ENCODE data around the gene COX6B1.
"Not testable (repeated sequence)": the region's sequence is repeated elsewhere in the genome, so short reads cannot be mapped to it uniquely, and the experiment has no call there.

The COX6B1 gene

DNA sequence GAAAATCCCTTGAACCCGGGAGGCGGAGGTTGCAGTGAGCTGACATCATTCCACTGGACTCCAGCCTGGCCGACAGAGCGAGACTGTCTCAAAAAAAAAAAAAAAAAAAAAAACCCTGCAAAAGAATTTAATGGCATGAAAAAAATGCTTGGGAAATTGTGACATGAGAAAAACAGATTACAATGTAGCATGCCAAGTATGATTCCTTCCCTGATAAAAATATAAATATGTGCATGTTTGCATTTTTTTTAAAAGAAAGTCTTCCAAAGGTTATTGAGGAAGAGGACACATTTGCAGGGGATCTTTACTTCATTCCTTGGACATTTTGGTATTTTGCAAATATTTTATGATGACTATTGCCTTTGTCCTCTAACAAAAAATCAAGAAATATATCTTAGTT is 41.7 kb downstream of the COX6B1 start:
- Histone ChIP-seq H3K27ac (ENCODE audit: low read depth, low read length) (no peak overlapping the region), H3K9me3 (ENCODE audit: control insufficient read depth in 1 of 2, low read length in 2 of 2) (no peaks in the 10 kb centered on the region), H3K27me3 (ENCODE audit: control insufficient read depth in 1 of 2, insufficient read depth in 2 of 2, low read length in 2 of 2) (peaks cover 0 to 2% of the 10 kb centered on the region in 2 donors), H3K4me1 (ENCODE audit: control insufficient read depth in 1 of 2, insufficient read depth in 2 of 2, low read length in 2 of 2) (no peaks in the 10 kb centered on the region), H3K36me3 (ENCODE audit: control insufficient read depth in 1 of 2, insufficient read depth in 2 of 2, low read length in 2 of 2) (no peaks in the 10 kb centered on the region), H3K4me3 (ENCODE audit: low read depth in 1 of 2, low read length in 2 of 2) (no peak overlapping the region), H3K9ac (ENCODE audit: low read depth in 1 of 2, low read length in 2 of 2) (no peak overlapping the region)

DNA sequence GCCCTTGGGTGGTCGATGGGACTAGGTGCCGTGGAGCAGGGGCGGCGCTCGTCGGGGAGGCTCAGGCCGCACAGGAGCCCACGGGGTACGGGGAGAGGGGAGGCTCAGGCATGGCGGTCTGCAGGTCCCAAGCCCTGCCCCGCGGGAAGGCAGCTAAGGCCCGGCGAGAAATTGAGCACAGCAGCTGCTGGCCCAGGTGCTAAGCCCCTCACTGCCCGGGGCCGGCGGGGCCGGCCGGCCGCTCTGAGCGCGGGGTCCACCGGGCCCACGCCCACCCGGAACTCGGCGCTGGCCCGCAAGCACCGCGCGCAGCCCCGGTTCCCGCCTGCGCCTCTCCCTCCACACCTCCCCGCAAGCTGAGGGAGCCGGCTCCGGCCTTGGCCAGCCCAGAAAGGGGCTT is 43.0 kb downstream of the COX6B1 start:
- H3K27me3 ChIP-seq (ENCODE audit: control insufficient read depth in 1 of 2, insufficient read depth in 2 of 2, low read length in 2 of 2); H3K4me3 ChIP-seq (ENCODE audit: low read depth in 1 of 2, low read length in 2 of 2); H3K4me1 ChIP-seq (ENCODE audit: control insufficient read depth in 1 of 2, insufficient read depth in 2 of 2, low read length in 2 of 2); H3K27ac ChIP-seq (ENCODE audit: low read depth, low read length); H3K36me3 ChIP-seq (ENCODE audit: control insufficient read depth in 1 of 2, insufficient read depth in 2 of 2, low read length in 2 of 2); H3K9ac ChIP-seq (ENCODE audit: low read depth in 1 of 2, low read length in 2 of 2); H3K9me3 ChIP-seq (ENCODE audit: control insufficient read depth in 1 of 2, low read length in 2 of 2): not testable (repeated sequence)

DNA sequence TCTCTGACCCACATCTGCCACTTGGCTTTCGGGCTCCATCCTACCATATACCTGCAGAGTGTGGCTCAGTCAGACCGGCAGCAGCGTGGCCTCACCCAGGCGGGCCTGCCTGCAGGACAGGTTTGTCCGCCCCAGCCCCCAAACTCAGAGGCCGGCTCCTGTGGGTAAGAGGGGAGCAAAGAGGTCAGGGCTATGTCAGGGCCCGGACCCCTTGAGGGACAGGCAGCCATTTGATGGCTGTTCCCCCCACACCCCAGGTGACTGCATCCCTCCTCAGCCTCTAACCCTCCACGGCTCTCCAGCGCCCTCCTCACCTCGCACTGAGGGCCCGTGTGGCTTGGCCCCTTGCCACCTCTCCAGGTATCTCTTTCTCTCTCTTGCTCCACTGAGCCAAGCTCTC is 43.9 kb downstream of the COX6B1 start:
- Histone ChIP-seq H3K9ac (ENCODE audit: low read depth in 1 of 2, low read length in 2 of 2) (no peak overlapping the region), H3K27me3 (ENCODE audit: control insufficient read depth in 1 of 2, insufficient read depth in 2 of 2, low read length in 2 of 2) (peaks cover 0 to 2% of the 10 kb centered on the region in 2 donors), H3K36me3 (ENCODE audit: control insufficient read depth in 1 of 2, insufficient read depth in 2 of 2, low read length in 2 of 2) (no peaks in the 10 kb centered on the region), H3K4me1 (ENCODE audit: control insufficient read depth in 1 of 2, insufficient read depth in 2 of 2, low read length in 2 of 2) (no peaks in the 10 kb centered on the region), H3K4me3 (ENCODE audit: low read depth in 1 of 2, low read length in 2 of 2) (no peak overlapping the region), H3K9me3 (ENCODE audit: control insufficient read depth in 1 of 2, low read length in 2 of 2) (no peaks in the 10 kb centered on the region), H3K27ac (ENCODE audit: low read depth, low read length) (no peak overlapping the region)

DNA sequence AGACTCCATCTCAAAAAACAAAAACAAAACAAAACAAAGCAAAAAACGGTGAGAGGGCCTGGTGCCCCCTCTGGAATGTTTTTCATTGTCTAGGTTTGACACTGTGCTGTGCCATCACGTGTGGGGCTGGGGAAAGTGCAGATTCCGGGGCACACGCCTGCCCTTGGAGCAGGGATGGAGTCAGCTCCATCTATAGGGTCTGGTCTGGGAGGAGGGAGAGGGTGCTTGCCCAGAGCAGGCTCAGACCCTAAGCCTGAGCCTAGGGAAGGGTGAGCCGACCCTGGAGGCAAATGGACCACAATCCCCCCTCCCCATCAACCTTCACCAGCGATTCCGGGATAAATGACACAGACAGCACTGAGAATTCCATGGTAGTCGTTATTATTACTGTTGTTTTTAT is 45.3 kb downstream of the COX6B1 start:
- Histone ChIP-seq H3K36me3 (ENCODE audit: control insufficient read depth in 1 of 2, insufficient read depth in 2 of 2, low read length in 2 of 2) (no peaks in the 10 kb centered on the region), H3K27ac (ENCODE audit: low read depth, low read length) (no peak overlapping the region), H3K4me1 (ENCODE audit: control insufficient read depth in 1 of 2, insufficient read depth in 2 of 2, low read length in 2 of 2) (no peaks in the 10 kb centered on the region), H3K4me3 (ENCODE audit: low read depth in 1 of 2, low read length in 2 of 2) (no peak overlapping the region), H3K9ac (ENCODE audit: low read depth in 1 of 2, low read length in 2 of 2) (no peak overlapping the region), H3K27me3 (ENCODE audit: control insufficient read depth in 1 of 2, insufficient read depth in 2 of 2, low read length in 2 of 2) (peaks cover 0 to 2% of the 10 kb centered on the region in 2 donors), H3K9me3 (ENCODE audit: control insufficient read depth in 1 of 2, low read length in 2 of 2) (no peaks in the 10 kb centered on the region)

DNA sequence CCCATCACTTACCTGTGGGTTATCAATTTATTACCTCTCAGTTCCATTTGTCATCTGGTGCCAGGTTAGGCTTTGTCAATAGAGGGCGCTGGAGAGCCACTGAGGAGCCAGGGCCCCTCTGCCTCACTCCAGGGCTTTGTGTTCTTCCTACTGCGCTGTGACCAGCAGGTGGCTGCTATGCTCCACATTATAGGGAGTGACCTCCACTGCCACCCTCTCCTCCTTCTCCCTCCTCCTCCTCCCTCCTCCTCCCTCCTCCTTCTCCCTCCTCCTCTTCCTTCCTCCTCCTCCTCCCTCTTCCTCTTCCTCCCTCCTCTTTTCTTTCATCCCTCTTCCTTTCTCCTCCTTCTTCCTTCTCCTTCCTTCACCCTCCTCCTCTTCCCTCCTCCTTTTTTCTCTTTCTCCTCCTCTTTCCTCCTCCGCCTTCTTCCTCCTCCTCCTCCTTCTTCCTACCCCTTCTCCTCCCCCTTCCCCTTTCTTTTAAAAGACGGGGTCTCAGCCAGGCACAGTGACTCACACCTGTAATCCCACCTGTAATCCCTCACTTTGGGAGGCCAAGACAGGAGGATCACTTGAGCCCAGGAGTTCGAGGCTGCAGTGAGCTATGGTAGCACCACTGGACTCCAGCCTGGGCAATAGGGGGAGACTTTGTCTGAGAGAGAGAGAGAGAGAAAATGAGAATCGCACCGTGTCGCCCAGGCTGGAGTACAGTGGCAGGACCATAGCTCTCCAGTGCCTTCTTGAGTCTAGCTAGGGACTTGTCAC is 45.9 kb downstream of the COX6B1 start:
- no peaks in the 10 kb centered on the region for H3K9me3 ChIP-seq (ENCODE audit: control insufficient read depth in 1 of 2, low read length in 2 of 2)
- H3K27me3 ChIP-seq (ENCODE audit: control insufficient read depth in 1 of 2, insufficient read depth in 2 of 2, low read length in 2 of 2) = peaks cover 0 to 2% of the 10 kb centered on the region in 2 donors
- H3K4me3 ChIP-seq (ENCODE audit: low read depth in 1 of 2, low read length in 2 of 2) = no peak overlapping the region
- no peak overlapping the region for H3K27ac ChIP-seq (ENCODE audit: low read depth, low read length)
- H3K9ac ChIP-seq (ENCODE audit: low read depth in 1 of 2, low read length in 2 of 2) = no peak overlapping the region
- no peaks in the 10 kb centered on the region for H3K4me1 ChIP-seq (ENCODE audit: control insufficient read depth in 1 of 2, insufficient read depth in 2 of 2, low read length in 2 of 2)
- H3K36me3 ChIP-seq (ENCODE audit: control insufficient read depth in 1 of 2, insufficient read depth in 2 of 2, low read length in 2 of 2) = no peaks in the 10 kb centered on the region

DNA sequence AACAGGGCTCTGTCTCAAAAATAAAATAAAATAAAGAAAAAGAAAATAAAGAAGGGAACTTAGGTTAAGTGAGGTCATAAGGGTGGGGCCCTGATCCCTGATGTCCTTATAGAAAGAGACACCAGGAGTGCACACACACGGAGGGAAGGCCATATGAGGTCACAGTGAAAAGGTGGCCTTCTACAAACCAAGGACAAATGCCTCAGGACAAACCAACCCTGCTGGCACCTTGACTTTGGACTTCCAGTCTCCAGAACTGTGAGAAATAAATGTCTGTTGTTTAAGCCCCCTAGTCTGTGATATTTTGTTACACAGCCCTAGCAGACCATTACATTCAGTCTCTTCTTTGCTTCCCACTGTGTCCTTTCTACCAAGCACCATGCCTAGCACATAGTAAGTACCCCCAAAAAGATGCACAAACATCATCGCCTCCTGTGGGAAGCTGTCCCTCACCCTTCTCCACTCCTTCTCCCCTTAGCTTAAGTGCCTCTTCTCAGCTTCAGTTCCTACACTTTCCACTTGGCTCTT is 47.8 kb downstream of the COX6B1 start:
- H3K27me3 ChIP-seq (ENCODE audit: control insufficient read depth in 1 of 2, insufficient read depth in 2 of 2, low read length in 2 of 2) = no peaks in the 10 kb centered on the region
- H3K27ac ChIP-seq (ENCODE audit: low read depth, low read length) = no peak overlapping the region
- no peaks in the 10 kb centered on the region for H3K4me1 ChIP-seq (ENCODE audit: control insufficient read depth in 1 of 2, insufficient read depth in 2 of 2, low read length in 2 of 2)
- no peak overlapping the region for H3K4me3 ChIP-seq (ENCODE audit: low read depth in 1 of 2, low read length in 2 of 2)
- H3K36me3 ChIP-seq (ENCODE audit: control insufficient read depth in 1 of 2, insufficient read depth in 2 of 2, low read length in 2 of 2) = no peaks in the 10 kb centered on the region
- H3K9me3 ChIP-seq (ENCODE audit: control insufficient read depth in 1 of 2, low read length in 2 of 2) = no peaks in the 10 kb centered on the region
- H3K9ac ChIP-seq (ENCODE audit: low read depth in 1 of 2, low read length in 2 of 2) = no peak overlapping the region

DNA sequence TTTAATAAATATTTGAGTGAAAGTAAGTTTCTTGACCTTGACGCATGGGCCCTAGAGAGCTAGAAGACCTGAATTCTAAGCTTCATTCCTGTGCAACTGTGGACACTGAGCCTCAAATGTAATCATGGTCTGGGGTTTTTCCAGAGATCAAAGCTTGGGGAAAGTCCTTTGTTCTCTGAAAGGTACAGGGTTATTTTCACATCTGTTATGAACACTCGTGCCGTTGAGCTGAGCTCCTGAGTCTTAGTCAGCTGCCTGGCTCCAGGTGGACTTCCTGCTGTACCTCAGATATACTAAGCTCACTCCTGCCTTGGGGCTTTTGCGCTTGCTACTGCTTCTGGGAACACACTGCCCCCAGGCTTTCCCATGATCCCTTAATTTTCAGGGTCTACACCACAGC is 48.7 kb downstream of the COX6B1 start:
- no peak overlapping the region for H3K27ac ChIP-seq (ENCODE audit: low read depth, low read length)
- H3K9ac ChIP-seq (ENCODE audit: low read depth in 1 of 2, low read length in 2 of 2) = no peak overlapping the region
- H3K9me3 ChIP-seq (ENCODE audit: control insufficient read depth in 1 of 2, low read length in 2 of 2) = no peaks in the 10 kb centered on the region
- H3K27me3 ChIP-seq (ENCODE audit: control insufficient read depth in 1 of 2, insufficient read depth in 2 of 2, low read length in 2 of 2) = no peaks in the 10 kb centered on the region
- no peak overlapping the region for H3K4me3 ChIP-seq (ENCODE audit: low read depth in 1 of 2, low read length in 2 of 2)
- no peaks in the 10 kb centered on the region for H3K36me3 ChIP-seq (ENCODE audit: control insufficient read depth in 1 of 2, insufficient read depth in 2 of 2, low read length in 2 of 2)
- peaks cover 0 to 3% of the 10 kb centered on the region in 2 donors for H3K4me1 ChIP-seq (ENCODE audit: control insufficient read depth in 1 of 2, insufficient read depth in 2 of 2, low read length in 2 of 2)

DNA sequence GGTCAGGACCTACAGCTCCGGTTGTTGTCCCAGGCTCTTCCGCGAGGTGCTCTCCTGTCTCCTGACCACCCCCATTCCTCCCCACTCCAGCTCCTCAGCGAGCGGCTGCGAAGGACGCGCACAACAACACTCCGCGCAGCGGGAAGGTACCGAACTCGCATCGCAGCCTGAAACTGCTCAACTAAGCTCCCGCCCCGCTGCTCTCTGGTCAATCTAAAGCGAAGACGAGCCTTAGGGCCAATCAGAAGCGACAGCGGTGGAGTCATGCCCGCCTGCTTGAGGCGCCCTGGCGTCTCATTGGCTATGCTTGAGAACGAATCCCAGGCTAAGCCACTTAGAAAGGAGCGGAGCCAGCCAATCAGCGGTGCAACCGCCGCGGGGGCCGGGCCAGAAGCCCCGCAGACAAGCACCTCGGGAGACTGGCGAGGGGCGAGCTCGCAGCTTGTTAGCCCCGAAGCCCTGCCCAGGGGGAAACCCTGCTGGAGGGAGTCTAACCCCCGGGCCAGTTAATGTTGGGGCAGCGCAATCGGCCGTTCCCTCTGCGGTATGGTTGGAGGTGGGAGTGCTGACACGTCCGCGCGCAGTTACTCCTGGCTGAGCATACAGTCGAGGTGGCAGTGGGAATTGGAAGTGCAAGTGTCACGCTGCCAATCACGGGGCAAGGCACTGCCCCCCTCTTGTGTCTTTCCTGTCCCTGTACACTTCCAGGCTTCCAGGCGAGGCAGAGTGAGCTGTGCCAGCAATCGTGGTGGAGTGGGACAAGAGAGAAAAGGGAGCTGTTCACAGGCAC is 54.3 kb downstream of the COX6B1 start:
- H3K4me1 ChIP-seq (ENCODE audit: control insufficient read depth in 1 of 2, insufficient read depth in 2 of 2, low read length in 2 of 2) = peaks cover 0 to 12% of the 10 kb centered on the region in 2 donors

DNA sequence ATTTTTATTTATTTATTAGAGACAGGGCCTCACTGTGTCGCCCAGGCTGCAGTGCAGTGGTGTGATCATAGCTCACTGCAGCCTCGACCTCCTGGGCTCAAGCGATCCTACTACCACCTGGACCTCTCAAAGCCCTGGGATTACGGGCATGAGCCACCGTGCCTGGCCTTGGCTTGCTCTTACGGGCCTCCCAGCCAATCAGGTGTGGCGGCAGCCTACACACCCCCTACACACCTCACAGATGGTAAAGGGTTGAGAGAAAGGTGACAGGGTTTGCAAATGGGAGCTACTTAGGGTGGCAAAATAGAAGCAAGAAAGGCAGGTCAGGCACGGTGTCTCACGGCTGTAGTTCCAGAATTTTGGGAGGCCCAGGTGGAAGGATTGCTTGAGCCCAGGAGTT is 55.2 kb downstream of the COX6B1 start:
- Histone ChIP-seq H3K27ac (ENCODE audit: low read depth, low read length) (no peak overlapping the region), H3K9me3 (ENCODE audit: control insufficient read depth in 1 of 2, low read length in 2 of 2) (no peaks in the 10 kb centered on the region), H3K27me3 (ENCODE audit: control insufficient read depth in 1 of 2, insufficient read depth in 2 of 2, low read length in 2 of 2) (peaks cover 0 to 2% of the 10 kb centered on the region in 2 donors), H3K9ac (ENCODE audit: low read depth in 1 of 2, low read length in 2 of 2) (no peak overlapping the region), H3K4me3 (ENCODE audit: low read depth in 1 of 2, low read length in 2 of 2) (no peak overlapping the region), H3K36me3 (ENCODE audit: control insufficient read depth in 1 of 2, insufficient read depth in 2 of 2, low read length in 2 of 2) (no peaks in the 10 kb centered on the region), H3K4me1 (ENCODE audit: control insufficient read depth in 1 of 2, insufficient read depth in 2 of 2, low read length in 2 of 2) (peaks cover 0 to 12% of the 10 kb centered on the region in 2 donors)

More for the DNA sequence above, 54.3 kb downstream of the COX6B1 start:
- Histone ChIP-seq H3K27ac (ENCODE audit: low read depth, low read length) (no peak overlapping the region), H3K9ac (ENCODE audit: low read depth in 1 of 2, low read length in 2 of 2) (peak overlapping the region; percentile 35 to 72), H3K9me3 (ENCODE audit: control insufficient read depth in 1 of 2, low read length in 2 of 2) (no peaks in the 10 kb centered on the region), H3K4me3 (ENCODE audit: low read depth in 1 of 2, low read length in 2 of 2) (peak overlapping the region; percentile 81 to 82), H3K36me3 (ENCODE audit: control insufficient read depth in 1 of 2, insufficient read depth in 2 of 2, low read length in 2 of 2) (no peaks in the 10 kb centered on the region), H3K27me3 (ENCODE audit: control insufficient read depth in 1 of 2, insufficient read depth in 2 of 2, low read length in 2 of 2) (no peaks in the 10 kb centered on the region)

DNA sequence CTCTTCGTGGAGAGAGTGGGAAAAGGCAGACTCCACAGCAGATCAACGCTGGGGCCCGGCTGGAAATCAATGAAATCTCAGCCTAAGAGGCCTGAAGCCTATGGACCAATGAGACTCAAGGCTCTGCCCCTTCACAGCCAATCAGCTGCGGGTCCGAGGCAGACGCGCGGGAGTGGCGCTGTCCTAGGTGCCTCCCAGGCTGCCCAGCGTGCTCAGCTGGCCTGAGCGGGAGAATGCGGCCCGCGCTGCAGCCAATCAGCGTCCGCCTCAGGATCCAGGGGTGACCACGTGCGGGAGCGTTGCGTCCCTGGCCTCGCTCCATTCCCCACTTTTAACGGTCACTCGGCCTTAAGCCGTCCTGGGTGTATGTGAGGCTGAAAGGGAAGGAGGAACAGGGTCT is 56.1 kb downstream of the COX6B1 start, which contains the start of gene ZBTB32:
TSS of gene ZBTB32 (plus strand) at position 341 of the 400 bp plus-strand sequence. CDS start 10,069 bp downstream, outside the sequence.
- Histone ChIP-seq H3K27ac (ENCODE audit: low read depth, low read length) (no peak within 1 kb of the TSS), H3K27me3 (ENCODE audit: control insufficient read depth in 1 of 2, insufficient read depth in 2 of 2, low read length in 2 of 2) (peaks cover 0 to 2% of the 10 kb centered on the region in 2 donors), H3K4me1 (ENCODE audit: control insufficient read depth in 1 of 2, insufficient read depth in 2 of 2, low read length in 2 of 2) (peaks cover 0 to 12% of the 10 kb centered on the region in 2 donors), H3K9me3 (ENCODE audit: control insufficient read depth in 1 of 2, low read length in 2 of 2) (no peaks in the 10 kb centered on the region), H3K36me3 (ENCODE audit: control insufficient read depth in 1 of 2, insufficient read depth in 2 of 2, low read length in 2 of 2) (no peaks in the 10 kb centered on the region), H3K4me3 (ENCODE audit: low read depth in 1 of 2, low read length in 2 of 2) (no peak within 1 kb of the TSS), H3K9ac (ENCODE audit: low read depth in 1 of 2, low read length in 2 of 2) (no peak within 1 kb of the TSS)

All from duodenal mucosa (tissue), 2 donors.